HK-2 (cell line): ENCODE results near the gene CYFIP1.

ENCODE experiments used
- DNase-seq: peaks from one replicate; pipeline ENCODE4 v3.0.0-alpha.2; 2018; ENCODE audit not compliant: unreplicated experiment

The CYFIP1 gene

GRCh38 chr15:22869856-22870255 is 110.3 kb downstream of the CYFIP1 start:
- no peak for DNase-seq

- no peak for DNase-seq
Observed at GRCh38 chr15:22868928-22869327, 111.2 kb downstream of the CYFIP1 start.

GRCh38 chr15:22868495-22868894 is 111.7 kb downstream of the CYFIP1 start:
- DNase-seq: no peak

- no peak for DNase-seq
Observed at GRCh38 chr15:22867886-22868285, 112.3 kb downstream of the CYFIP1 start.

GRCh38 chr15:22866079-22866478 is 114.1 kb downstream of the CYFIP1 start:
- DNase-seq: no peak

GRCh38 chr15:22863356-22863755 is 116.8 kb downstream of the CYFIP1 start:
- no peak for DNase-seq

- no peak for DNase-seq
Observed at GRCh38 chr15:22861161-22861560, 119.0 kb downstream of the CYFIP1 start.

GRCh38 chr15:22856659-22857058 is 123.5 kb downstream of the CYFIP1 start:
- no peak for DNase-seq

- no peak for DNase-seq
Observed at GRCh38 chr15:22855791-22856190, 124.4 kb downstream of the CYFIP1 start.

- DNase-seq: no peak
Observed at GRCh38 chr15:22851513-22851912, 128.7 kb downstream of the CYFIP1 start.

- DNase-seq: no peak
Observed at GRCh38 chr15:22850055-22850454, 130.1 kb downstream of the CYFIP1 start.

- no peak for DNase-seq
Observed at GRCh38 chr15:22846073-22846472, 134.1 kb downstream of the CYFIP1 start.

GRCh38 chr15:22845289-22845900 is 134.8 kb downstream of the CYFIP1 start:
- no peak for DNase-seq

GRCh38 chr15:22844421-22845288 is 135.5 kb downstream of the CYFIP1 start:
- no peak for DNase-seq

- no peak for DNase-seq
Observed at GRCh38 chr15:22839046-22839695, 141.0 kb downstream of the CYFIP1 start.

GRCh38 chr15:22838292-22839042 is 141.7 kb downstream of the CYFIP1 start, which contains the start of gene NIPA2:
NIPA2 (plus strand) TSS chr15:22838666; CDS start chr15:22851732, 13,066 bp downstream.
- DNase-seq: peak; percentile 97

GRCh38 chr15:22831473-22831872 is 148.7 kb downstream of the CYFIP1 start:
- no peak for DNase-seq

GRCh38 chr15:22827125-22827524 is 153.0 kb downstream of the CYFIP1 start:
- no peak for DNase-seq

GRCh38 chr15:22823495-22824128 is 156.6 kb downstream of the CYFIP1 start:
- no peak for DNase-seq

- no peak for DNase-seq
Observed at GRCh38 chr15:22819651-22820050, 160.5 kb downstream of the CYFIP1 start.
